H9 (cell line): Measurements from ENCODE around the gene CHRNA5. TPM values are rescaled to one million over a fixed set of nuclear protein-coding genes. Genes with fewer than 3 reads are reported as not detected.

Experiments used
- DNase-seq: peaks from one replicate; pipeline ENCODE4 v3.0.0-alpha.2; 2017
- H2AFZ ChIP-seq: one replicate; pipeline ENCODE4 v1.6.1; 2013; ENCODE audit warnings: mild to moderate bottlenecking, low read length, control low read depth, moderate library complexity
- H2AK5ac ChIP-seq: 2 replicates; pipeline ENCODE4 v1.6.1; 2013; ENCODE audit warnings: low read length, control low read depth, mixed read lengths; ENCODE audit not compliant: insufficient read length
- H2BK120ac ChIP-seq: one replicate; pipeline ENCODE4 v1.6.1; 2013; ENCODE audit warnings: low read depth, mild to moderate bottlenecking, low read length, control low read depth, inconsistent platforms; ENCODE audit not compliant: poor library complexity, severe bottlenecking
- H2BK12ac ChIP-seq: 2 replicates; pipeline ENCODE4 v1.6.1; 2013; ENCODE audit warnings: low read length, control low read depth, mixed read lengths, low read depth; ENCODE audit not compliant: insufficient read length
- H2BK15ac ChIP-seq: 2 replicates; pipeline ENCODE4 v1.6.1; 2013; ENCODE audit warnings: low read depth, low read length, control low read depth
- H2BK20ac ChIP-seq: one replicate; pipeline ENCODE4 v1.6.1; 2013; ENCODE audit warnings: low read depth, mild to moderate bottlenecking, low read length, control low read depth, inconsistent platforms; ENCODE audit not compliant: poor library complexity, severe bottlenecking
- H2BK5ac ChIP-seq: 2 replicates; pipeline ENCODE4 v1.6.1; 2013; ENCODE audit warnings: low read length, control low read depth, mixed read lengths; ENCODE audit not compliant: insufficient read length
- H3K14ac ChIP-seq: 2 replicates; pipeline ENCODE4 v1.6.1; 2013; ENCODE audit warnings: low read length, control low read depth; ENCODE audit not compliant: insufficient read depth
- H3K18ac ChIP-seq: 2 replicates; pipeline ENCODE4 v1.6.1; 2013; ENCODE audit warnings: low read depth, mild to moderate bottlenecking, mixed read lengths, low read length, control low read depth; ENCODE audit not compliant: insufficient read length
- H3K23ac ChIP-seq: 2 replicates; pipeline ENCODE4 v1.6.1; 2013; ENCODE audit warnings: low read length, control low read depth, mixed read lengths, low read depth; ENCODE audit not compliant: insufficient read length
- H3K23me2 ChIP-seq: 2 replicates; pipeline ENCODE4 v1.6.1; 2013; ENCODE audit warnings: low read depth, mild to moderate bottlenecking, mixed read lengths, low read length, control low read depth; ENCODE audit not compliant: insufficient read length, poor library complexity, severe bottlenecking
- H3K27ac ChIP-seq: 2 replicates; pipeline ENCODE4 v1.5.1; 2013; ENCODE audit warnings: low read length, control low read depth, mixed read lengths, low read depth; ENCODE audit not compliant: insufficient read length
- H3K27me3 ChIP-seq: 2 replicates; pipeline ENCODE4 v1.6.1; 2013; ENCODE audit warnings: low read length, control low read depth, inconsistent platforms; ENCODE audit not compliant: insufficient read depth
- H3K4ac ChIP-seq: 2 replicates; pipeline ENCODE4 v1.6.1; 2013; ENCODE audit warnings: low read depth, mild to moderate bottlenecking, control low read depth, inconsistent platforms, low read length, moderate library complexity
- H3K4me1 ChIP-seq: 2 replicates; pipeline ENCODE4 v1.6.1; 2013; ENCODE audit warnings: low read length, control low read depth, inconsistent platforms; ENCODE audit not compliant: insufficient read depth
- H3K4me2 ChIP-seq: 2 replicates; pipeline ENCODE4 v1.6.1; 2013; ENCODE audit warnings: low read length, control low read depth, mixed read lengths; ENCODE audit not compliant: insufficient read length, insufficient read depth
- H3K56ac ChIP-seq: 2 replicates; pipeline ENCODE4 v1.6.1; 2013; ENCODE audit warnings: low read depth, mild to moderate bottlenecking, mixed read lengths, low read length, control low read depth; ENCODE audit not compliant: insufficient read length
- H3K79me1 ChIP-seq: 2 replicates; pipeline ENCODE4 v1.6.1; 2013; ENCODE audit warnings: low read depth, mild to moderate bottlenecking, moderate library complexity, low read length, control low read depth, inconsistent platforms; ENCODE audit not compliant: insufficient read depth, poor library complexity, severe bottlenecking
- H3K79me2 ChIP-seq: 2 replicates; pipeline ENCODE4 v1.6.1; 2013; ENCODE audit warnings: low read length, control low read depth, inconsistent platforms; ENCODE audit not compliant: insufficient read depth
- H3K9ac ChIP-seq: 2 replicates; pipeline ENCODE4 v1.6.1; 2013; ENCODE audit warnings: low read length, control low read depth, mixed read lengths; ENCODE audit not compliant: insufficient read length; ENCODE audit errors: extremely low read depth
- H3K9me3 ChIP-seq: one replicate; pipeline ENCODE4 v1.6.1; 2013; ENCODE audit warnings: low read depth, low read length, inconsistent platforms; ENCODE audit not compliant: control insufficient read depth
- H3T11ph ChIP-seq: one replicate; pipeline ENCODE4 v1.6.1; 2013; ENCODE audit warnings: mild to moderate bottlenecking, low read length, control low read depth, inconsistent platforms
- H4K20me1 ChIP-seq: one replicate; pipeline ENCODE4 v1.6.1; 2013; ENCODE audit not compliant: control insufficient read depth, insufficient read length, insufficient read depth
- H4K5ac ChIP-seq: 2 replicates; pipeline ENCODE4 v1.6.1; 2013; ENCODE audit warnings: low read depth, mild to moderate bottlenecking, mixed read lengths, low read length, control low read depth; ENCODE audit not compliant: insufficient read length
- H4K8ac ChIP-seq: replicated peaks from 2 replicates; pipeline ENCODE4 v1.6.1; 2013; ENCODE audit warnings: low read length, control low read depth, mixed read lengths, low read depth; ENCODE audit not compliant: insufficient read length
- H4K91ac ChIP-seq: 2 replicates; pipeline ENCODE4 v1.6.1; 2013; ENCODE audit warnings: low read depth, mild to moderate bottlenecking, moderate library complexity, mixed read lengths, low read length, control low read depth; ENCODE audit not compliant: insufficient read length
- H3K27ac Mint-ChIP-seq, 3 experiments: 2 replicates in 2 of 3; 3 replicates in 1 of 3; pipeline ENCODE4 v1.8.0; 2020 to 2021; ENCODE audit warnings: mixed read lengths in 3 of 3, mild to moderate bottlenecking in 1 of 3, moderate library complexity in 1 of 3
- H3K27me3 Mint-ChIP-seq: 2 replicates; pipeline ENCODE4 v1.8.0; 2021; ENCODE audit warnings: low read depth, mild to moderate bottlenecking, moderate library complexity, mixed read lengths
- H3K36me3 Mint-ChIP-seq, 3 experiments: 2 replicates in 2 of 3; 3 replicates in 1 of 3; pipeline ENCODE4 v1.8.0; 2020 to 2021; ENCODE audit warnings: low read depth in 3 of 3, mixed read lengths in 3 of 3; ENCODE audit not compliant: insufficient read depth in 1 of 3
- H3K4me1 Mint-ChIP-seq, 2 experiments: 2 replicates each; pipeline ENCODE4 v1.8.0; 2020; ENCODE audit warnings: mixed read lengths in 2 of 2
- H3K4me3 Mint-ChIP-seq, 2 experiments: 2 replicates in 1 of 2; 3 replicates in 1 of 2; pipeline ENCODE4 v1.8.0; 2020 to 2021; ENCODE audit warnings: mild to moderate bottlenecking in 2 of 2, mixed read lengths in 2 of 2, moderate library complexity in 1 of 2
- H3K9me3 Mint-ChIP-seq, 2 experiments: 2 replicates in 1 of 2; 3 replicates in 1 of 2; pipeline ENCODE4 v1.8.0; 2020; ENCODE audit warnings: mild to moderate bottlenecking in 2 of 2, mixed read lengths in 2 of 2, moderate library complexity in 1 of 2
- WGBS: extraction: QIAGEN DNeasy Blood & Tissue Kit; methylation state at CpG from one replicate; pipeline ENCODE4 v1.1.7; 2013; ENCODE audit warnings: missing lambda C conversion rate, low lambda C conversion rate, mixed read lengths; ENCODE audit not compliant: insufficient read length; ENCODE audit errors: extremely low coverage; 5-methylcytosine and 5-hydroxymethylcytosine counted together
- total RNA-seq: library from RNA; stranded (reverse); gene quantifications from 2 replicates; pipeline ENCODE4 v1.2.1, GENCODE V29; 2021
- TF ChIP-seq, protein P1 (sequence below): fragments of 200-600 bp; sonication (generic); conservative IDR thresholded peaks from 3 replicates; pipeline ENCODE4 v1.8.0; 2021; ENCODE audit warnings: antibody characterized with exemption, mild to moderate bottlenecking

Gene CHRNA5
- total RNA-seq, 1 experiment from 2014 or later = 16.5 TPM

DNA sequence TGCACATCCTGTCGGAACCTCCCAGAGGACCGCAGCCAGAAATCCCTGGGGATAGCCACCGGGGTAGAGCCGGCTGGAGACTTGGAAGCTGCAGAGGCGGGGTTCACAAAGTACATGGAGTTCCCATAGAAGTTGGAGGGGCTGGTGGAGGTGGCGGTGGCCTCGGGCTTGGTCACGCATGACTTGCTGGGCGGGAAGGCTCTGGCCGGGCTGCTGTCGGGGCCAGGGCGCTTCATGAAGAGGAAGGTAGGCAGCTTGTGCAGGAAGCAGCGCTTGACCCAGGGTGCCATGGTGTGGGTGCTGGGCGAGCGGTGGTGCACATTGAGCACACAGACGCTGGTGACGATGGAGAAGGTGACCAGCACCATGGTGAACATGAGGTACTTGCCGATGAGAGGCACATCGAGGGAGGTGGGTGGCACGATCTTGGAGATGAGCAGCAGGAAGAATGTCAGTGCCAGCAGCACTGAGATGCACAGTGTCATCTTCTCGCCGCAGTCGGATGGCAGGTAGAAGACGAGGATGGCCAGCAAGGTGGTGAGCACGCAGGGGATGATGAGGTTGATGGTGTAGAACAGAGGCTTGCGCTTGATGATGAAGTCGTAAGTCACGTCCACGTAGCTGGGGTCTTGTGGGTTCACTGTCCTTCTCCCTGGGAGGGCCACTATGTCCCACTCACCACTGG lies 63.9 kb downstream of the CHRNA5 start:
- Histone ChIP-seq H2BK20ac (no peak overlapping the region), H3K27me3 (no peaks in the 10 kb centered on the region), H3K14ac (no peak overlapping the region; the same call in 1 of the 2 replicates), H4K5ac (no peak overlapping the region), H3K4ac (no peak overlapping the region), H2BK5ac (no peak overlapping the region), H3K27ac (no peak overlapping the region), H3K18ac (no peak overlapping the region), H4K20me1 (no peaks in the 10 kb centered on the region), H3K4me2 (no peak overlapping the region), H3K79me2 (no peaks in the 10 kb centered on the region), H2BK12ac (no peak overlapping the region), H2AFZ (no peak overlapping the region), H3T11ph (no peak overlapping the region), H2BK120ac (no peak overlapping the region), H3K23ac (no peak overlapping the region), H4K91ac (no peak overlapping the region), H4K8ac (no peak overlapping the region), H3K56ac (no peak overlapping the region), H3K23me2 (no peaks in the 10 kb centered on the region), H3K79me1 (no peaks in the 10 kb centered on the region), H3K9me3 (no peaks in the 10 kb centered on the region), H3K4me1 (no peaks in the 10 kb centered on the region), H2BK15ac (no peak overlapping the region), H3K9ac (no peak overlapping the region), H2AK5ac (no peak overlapping the region)
- no peak for DNase-seq
- H3K9me3 Mint-ChIP-seq = no peaks in the 10 kb centered on the region; a peak in 4 of 5 replicates
- H3K4me3 Mint-ChIP-seq = no peak overlapping the region
- H3K27me3 Mint-ChIP-seq = peaks cover 27% of the 10 kb centered on the region
- TF ChIP-seq, protein P1, sequence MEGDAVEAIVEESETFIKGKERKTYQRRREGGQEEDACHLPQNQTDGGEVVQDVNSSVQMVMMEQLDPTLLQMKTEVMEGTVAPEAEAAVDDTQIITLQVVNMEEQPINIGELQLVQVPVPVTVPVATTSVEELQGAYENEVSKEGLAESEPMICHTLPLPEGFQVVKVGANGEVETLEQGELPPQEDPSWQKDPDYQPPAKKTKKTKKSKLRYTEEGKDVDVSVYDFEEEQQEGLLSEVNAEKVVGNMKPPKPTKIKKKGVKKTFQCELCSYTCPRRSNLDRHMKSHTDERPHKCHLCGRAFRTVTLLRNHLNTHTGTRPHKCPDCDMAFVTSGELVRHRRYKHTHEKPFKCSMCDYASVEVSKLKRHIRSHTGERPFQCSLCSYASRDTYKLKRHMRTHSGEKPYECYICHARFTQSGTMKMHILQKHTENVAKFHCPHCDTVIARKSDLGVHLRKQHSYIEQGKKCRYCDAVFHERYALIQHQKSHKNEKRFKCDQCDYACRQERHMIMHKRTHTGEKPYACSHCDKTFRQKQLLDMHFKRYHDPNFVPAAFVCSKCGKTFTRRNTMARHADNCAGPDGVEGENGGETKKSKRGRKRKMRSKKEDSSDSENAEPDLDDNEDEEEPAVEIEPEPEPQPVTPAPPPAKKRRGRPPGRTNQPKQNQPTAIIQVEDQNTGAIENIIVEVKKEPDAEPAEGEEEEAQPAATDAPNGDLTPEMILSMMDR = no peak
- H3K27ac Mint-ChIP-seq = no peak overlapping the region; a peak in 1 of 7 replicates
- no CpG with 5 or more reads among the region's 29 CpGs for WGBS
- no peaks in the 10 kb centered on the region for H3K4me1 Mint-ChIP-seq
- peaks cover 0 to 16% (median 9%) of the 10 kb centered on the region in 3 experiments; a peak in 4 of 7 replicates for H3K36me3 Mint-ChIP-seq
